Measurements from ENCODE around the gene FGGY. TPM values are rescaled to one million over a fixed set of nuclear protein-coding genes. Genes with fewer than 3 reads are reported as not detected.

The FGGY gene
- total RNA-seq, 4 donors from 2014 or later = 12.4 to 17.5 (median 16.1) TPM

DNA sequence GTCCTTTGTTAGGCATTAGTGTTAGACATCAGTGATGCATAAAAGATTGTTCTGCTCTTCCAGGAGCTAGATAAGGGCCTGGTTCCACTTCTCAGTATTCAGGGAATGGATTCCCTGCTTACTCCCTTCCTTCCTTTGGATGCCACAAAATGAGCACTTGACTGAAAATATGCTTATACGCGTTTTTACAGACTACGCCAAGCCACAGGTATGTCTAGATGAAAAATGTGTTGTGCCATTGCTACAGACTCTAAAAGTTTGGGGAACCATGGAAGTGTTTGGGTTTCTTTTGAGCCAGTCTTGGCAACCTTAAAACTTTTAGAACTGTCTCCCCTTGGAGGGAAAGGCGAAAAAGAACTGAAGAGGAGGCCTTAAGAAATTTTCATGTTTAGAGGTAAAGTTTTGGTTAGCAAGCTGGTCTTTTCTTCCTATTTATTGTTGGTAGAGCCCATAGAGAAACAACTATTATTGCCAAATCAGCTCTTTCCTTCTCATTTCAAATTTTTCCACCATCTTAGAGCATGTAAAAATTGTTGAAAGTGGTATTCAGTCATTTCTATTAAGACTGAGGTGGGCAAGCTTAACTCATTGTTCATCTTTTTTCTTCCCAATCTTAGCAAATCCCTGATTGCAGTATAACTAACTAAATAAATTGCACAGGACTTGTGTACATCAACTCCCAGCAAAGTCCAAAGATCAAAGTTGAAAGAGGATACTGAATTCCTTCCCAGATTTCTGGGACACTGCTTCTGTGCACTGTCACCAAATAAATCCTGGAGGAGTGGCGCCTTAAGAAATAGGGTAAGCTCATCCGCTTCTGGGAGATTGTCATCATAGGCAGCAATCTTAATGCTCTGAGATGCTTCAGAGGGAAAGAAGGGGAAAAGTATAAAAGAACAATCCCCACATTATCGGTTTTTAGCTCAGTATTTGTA is 18.9 kb downstream of the FGGY start:
- Histone ChIP-seq H3K27me3 (no peaks in the 10 kb centered on the region), H3K36me3 (no peaks in the 10 kb centered on the region), H3K9me3 (no peaks in the 10 kb centered on the region), H3K4me1 (peaks cover 16% of the 10 kb centered on the region), H3K4me3 (no peak overlapping the region), H3K27ac (peak overlapping the region; percentile 2)
- no peak for TF ChIP-seq CTCF (IDR thresholded peaks at IDR 0.05)
- no peak for TF ChIP-seq POLR2AphosphoS5 (IDR thresholded peaks at IDR 0.05)
- TF ChIP-seq POLR2A (IDR thresholded peaks at IDR 0.05) = no peak
- TF ChIP-seq EP300 (IDR thresholded peaks at IDR 0.05) = no peak
- DNase-seq (ENCODE audit: low spot score in 2 of 2) = no peak
- WGBS = 82% methylated on average over 7 of the region's 7 CpGs

- H3K27ac ChIP-seq = peak overlapping the region; percentile 2
- TF ChIP-seq POLR2AphosphoS5 (IDR thresholded peaks at IDR 0.05) (no peak), CTCF (IDR thresholded peaks at IDR 0.05) (no peak), POLR2A (IDR thresholded peaks at IDR 0.05) (no peak), EP300 (IDR thresholded peaks at IDR 0.05) (no peak)
- H3K9me3 ChIP-seq = no peaks in the 10 kb centered on the region
- WGBS = 65% methylated on average over 6 of the region's 6 CpGs
- DNase-seq (ENCODE audit: low spot score in 2 of 2) = no peak
- no peaks in the 10 kb centered on the region for H3K27me3 ChIP-seq
- no peaks in the 10 kb centered on the region for H3K36me3 ChIP-seq
- H3K4me1 ChIP-seq = peaks cover 16% of the 10 kb centered on the region
- no peak overlapping the region for H3K4me3 ChIP-seq
Measured at GRCh38 chr1:59316497-59317128, 19.7 kb downstream of the FGGY start.

GRCh38 chr1:59317343-59317742 is 20.4 kb downstream of the FGGY start:
- TF ChIP-seq CTCF (IDR thresholded peaks at IDR 0.05) (no peak), POLR2A (IDR thresholded peaks at IDR 0.05) (no peak), POLR2AphosphoS5 (IDR thresholded peaks at IDR 0.05) (no peak)
- H3K36me3 ChIP-seq = no peaks in the 10 kb centered on the region
- DNase-seq (ENCODE audit: low spot score in 2 of 2) = no peak
- no peak overlapping the region for H3K4me3 ChIP-seq
- no peaks in the 10 kb centered on the region for H3K9me3 ChIP-seq
- WGBS = 86% methylated on average over 3 of the region's 3 CpGs
- H3K4me1 ChIP-seq = peaks cover 16% of the 10 kb centered on the region
- H3K27me3 ChIP-seq = no peaks in the 10 kb centered on the region
- H3K27ac ChIP-seq = peak overlapping the region; percentile 2

DNA sequence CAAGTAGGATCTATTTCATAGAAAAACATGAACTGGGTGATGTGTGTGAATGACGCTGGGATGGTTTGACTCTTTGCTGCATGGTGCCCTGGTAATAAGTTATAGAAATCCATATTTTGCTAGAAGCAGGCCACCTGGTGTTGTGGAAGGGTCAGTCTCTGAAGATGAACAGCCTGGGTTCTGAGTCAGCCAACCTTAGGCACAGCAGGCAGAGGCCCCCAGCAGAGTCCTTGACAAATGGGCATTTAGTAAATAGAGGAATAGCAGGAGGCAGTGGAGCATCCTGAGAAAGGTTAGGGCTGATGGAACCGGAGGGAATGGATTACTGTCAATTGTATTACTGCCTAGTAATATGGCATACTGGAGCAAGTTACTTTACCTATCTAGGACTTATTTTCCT is 20.9 kb downstream of the FGGY start:
- no peaks in the 10 kb centered on the region for H3K9me3 ChIP-seq
- 97% methylated on average over 2 of the region's 2 CpGs for WGBS
- no peak overlapping the region for H3K27ac ChIP-seq
- H3K36me3 ChIP-seq = no peaks in the 10 kb centered on the region
- no peak for DNase-seq (ENCODE audit: low spot score in 2 of 2)
- H3K4me3 ChIP-seq = no peak overlapping the region
- no peaks in the 10 kb centered on the region for H3K27me3 ChIP-seq
- H3K4me1 ChIP-seq = peaks cover 16% of the 10 kb centered on the region
- TF ChIP-seq CTCF (IDR thresholded peaks at IDR 0.05) (no peak), EP300 (IDR thresholded peaks at IDR 0.05) (no peak), POLR2AphosphoS5 (IDR thresholded peaks at IDR 0.05) (no peak), POLR2A (IDR thresholded peaks at IDR 0.05) (no peak)

- WGBS = 49% methylated on average over 6 of the region's 6 CpGs
- H3K4me3 ChIP-seq = no peak overlapping the region
- no peak overlapping the region for H3K27ac ChIP-seq
- no peaks in the 10 kb centered on the region for H3K27me3 ChIP-seq
- TF ChIP-seq POLR2AphosphoS5 (IDR thresholded peaks at IDR 0.05) (no peak), CTCF (IDR thresholded peaks at IDR 0.05) (no peak), POLR2A (IDR thresholded peaks at IDR 0.05) (no peak), EP300 (IDR thresholded peaks at IDR 0.05) (no peak)
- peaks cover 16% of the 10 kb centered on the region for H3K4me1 ChIP-seq
- H3K36me3 ChIP-seq = no peaks in the 10 kb centered on the region
- H3K9me3 ChIP-seq = no peaks in the 10 kb centered on the region
- DNase-seq (ENCODE audit: low spot score in 2 of 2) = no peak
Measured at GRCh38 chr1:59318271-59318860, 21.5 kb downstream of the FGGY start.
